ENCODE measurements around the gene MLF2. TPM values are rescaled to one million over a fixed set of nuclear protein-coding genes. Genes with fewer than 3 reads are reported as not detected.
A peak's percentile ranks its signal among the peaks of the same experiment; 100 is the strongest.

Gene MLF2
- total RNA-seq, 2 donors from 2014 or later: 121 to 138 TPM

DNA sequence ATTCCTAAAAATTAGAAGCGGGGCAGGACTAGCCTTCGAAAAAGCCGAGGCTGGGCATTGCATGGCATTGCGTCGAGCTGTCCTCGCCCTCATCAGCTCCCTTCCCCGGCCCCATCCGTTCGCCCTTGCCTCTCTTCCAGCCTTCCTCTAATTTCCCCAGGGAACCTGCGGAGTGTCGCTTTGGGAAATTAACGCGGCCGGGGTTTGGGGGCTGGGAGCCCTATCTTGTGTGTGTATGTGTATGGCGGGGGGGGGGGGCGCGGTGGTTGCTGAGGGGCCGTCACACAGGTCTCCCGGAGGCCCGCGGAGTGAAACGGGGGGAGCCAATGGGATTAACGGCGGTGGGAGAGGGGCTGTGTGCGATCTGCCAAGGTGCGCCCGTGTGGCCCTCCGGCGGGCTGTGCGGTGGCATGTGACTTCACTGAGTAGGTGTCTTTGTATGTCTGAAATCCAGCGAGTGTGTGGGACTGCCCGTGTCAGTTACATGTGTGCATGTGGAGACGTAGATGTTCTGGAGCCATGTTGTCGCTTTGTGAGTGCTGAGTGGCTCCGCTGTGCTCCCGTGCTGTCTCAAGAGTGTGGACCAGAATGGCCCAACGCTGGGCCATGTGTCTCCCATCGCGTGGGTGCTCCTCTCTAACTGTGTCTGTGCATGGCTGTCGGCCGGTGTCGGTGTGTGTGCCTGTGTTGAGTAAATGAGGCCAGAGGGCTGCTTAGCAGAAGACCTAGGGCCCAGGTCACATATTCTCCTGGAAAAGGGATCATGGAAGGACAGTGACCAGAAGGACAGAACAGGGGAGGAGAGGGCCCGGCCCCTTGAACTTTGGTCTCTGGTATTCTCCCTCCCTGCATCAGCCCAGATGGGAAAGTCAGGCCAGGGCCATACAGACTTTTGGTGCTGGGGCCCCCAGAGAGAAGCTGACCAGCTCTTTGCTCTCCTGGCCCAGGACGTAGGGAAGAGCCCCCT is 14.7 kb upstream of the MLF2 start:
- Histone ChIP-seq H3K36me3 (peaks cover 6% of the 10 kb centered on the region), H3K4me1 (peaks cover 0 to 63% of the 10 kb centered on the region in 2 donors), H3K27ac (peak overlapping the region; percentile 80 to 88), H3K4me3 (peak overlapping the region; percentile 72 to 80), H3K27me3 (no peaks in the 10 kb centered on the region), H3K9me3 (no peaks in the 10 kb centered on the region)
- DNase-seq (ENCODE audit: low spot score): no peak
- TF ChIP-seq, protein P1, sequence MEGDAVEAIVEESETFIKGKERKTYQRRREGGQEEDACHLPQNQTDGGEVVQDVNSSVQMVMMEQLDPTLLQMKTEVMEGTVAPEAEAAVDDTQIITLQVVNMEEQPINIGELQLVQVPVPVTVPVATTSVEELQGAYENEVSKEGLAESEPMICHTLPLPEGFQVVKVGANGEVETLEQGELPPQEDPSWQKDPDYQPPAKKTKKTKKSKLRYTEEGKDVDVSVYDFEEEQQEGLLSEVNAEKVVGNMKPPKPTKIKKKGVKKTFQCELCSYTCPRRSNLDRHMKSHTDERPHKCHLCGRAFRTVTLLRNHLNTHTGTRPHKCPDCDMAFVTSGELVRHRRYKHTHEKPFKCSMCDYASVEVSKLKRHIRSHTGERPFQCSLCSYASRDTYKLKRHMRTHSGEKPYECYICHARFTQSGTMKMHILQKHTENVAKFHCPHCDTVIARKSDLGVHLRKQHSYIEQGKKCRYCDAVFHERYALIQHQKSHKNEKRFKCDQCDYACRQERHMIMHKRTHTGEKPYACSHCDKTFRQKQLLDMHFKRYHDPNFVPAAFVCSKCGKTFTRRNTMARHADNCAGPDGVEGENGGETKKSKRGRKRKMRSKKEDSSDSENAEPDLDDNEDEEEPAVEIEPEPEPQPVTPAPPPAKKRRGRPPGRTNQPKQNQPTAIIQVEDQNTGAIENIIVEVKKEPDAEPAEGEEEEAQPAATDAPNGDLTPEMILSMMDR (IDR thresholded peaks at IDR 0.05): no peak

DNA sequence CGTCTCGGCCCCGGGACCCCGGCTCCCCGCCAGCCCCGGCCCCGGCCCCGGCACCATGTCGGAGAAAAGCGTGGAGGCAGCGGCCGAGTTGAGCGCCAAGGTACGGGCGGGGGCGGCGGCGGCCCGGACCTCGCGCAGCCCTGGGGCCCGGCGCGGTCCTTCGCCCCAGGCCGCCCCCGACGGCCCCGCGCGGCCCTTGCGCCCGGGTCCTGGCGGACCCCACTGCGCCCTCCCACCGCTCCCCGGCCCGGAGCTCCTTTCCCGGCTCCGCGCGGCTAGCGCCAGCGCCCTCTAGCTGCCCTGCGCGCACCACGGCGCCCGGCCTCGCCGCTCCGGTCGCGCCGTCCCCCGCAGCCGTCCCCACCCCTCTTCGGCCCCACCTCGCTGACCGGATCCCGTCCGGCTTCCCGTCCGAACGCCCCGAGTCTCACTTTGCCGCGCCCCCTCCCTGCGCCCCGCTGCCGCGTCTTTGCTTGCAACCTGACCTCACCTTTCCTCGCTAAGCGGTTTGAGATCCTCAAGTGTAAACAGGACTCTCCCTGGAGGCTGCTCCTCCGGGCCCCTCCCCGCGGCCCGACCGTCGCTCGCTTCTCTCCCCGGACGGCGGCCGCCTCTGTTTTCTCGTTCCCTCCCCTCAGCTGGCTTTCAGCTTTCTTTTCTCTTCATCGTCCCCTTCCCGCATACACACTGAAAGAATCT is 13.9 kb upstream of the MLF2 start:
- DNase-seq (ENCODE audit: low spot score): peak; percentile 71
- no peaks in the 10 kb centered on the region for H3K27me3 ChIP-seq
- H3K27ac ChIP-seq: peak overlapping the region; percentile 80 to 88
- peak overlapping the region; percentile 72 to 80 for H3K4me3 ChIP-seq
- no peaks in the 10 kb centered on the region for H3K9me3 ChIP-seq
- TF ChIP-seq, protein P1 (IDR thresholded peaks at IDR 0.05): peak; percentile 84
- H3K4me1 ChIP-seq: peaks cover 0 to 54% of the 10 kb centered on the region in 2 donors
- peaks cover 6% of the 10 kb centered on the region for H3K36me3 ChIP-seq

DNA sequence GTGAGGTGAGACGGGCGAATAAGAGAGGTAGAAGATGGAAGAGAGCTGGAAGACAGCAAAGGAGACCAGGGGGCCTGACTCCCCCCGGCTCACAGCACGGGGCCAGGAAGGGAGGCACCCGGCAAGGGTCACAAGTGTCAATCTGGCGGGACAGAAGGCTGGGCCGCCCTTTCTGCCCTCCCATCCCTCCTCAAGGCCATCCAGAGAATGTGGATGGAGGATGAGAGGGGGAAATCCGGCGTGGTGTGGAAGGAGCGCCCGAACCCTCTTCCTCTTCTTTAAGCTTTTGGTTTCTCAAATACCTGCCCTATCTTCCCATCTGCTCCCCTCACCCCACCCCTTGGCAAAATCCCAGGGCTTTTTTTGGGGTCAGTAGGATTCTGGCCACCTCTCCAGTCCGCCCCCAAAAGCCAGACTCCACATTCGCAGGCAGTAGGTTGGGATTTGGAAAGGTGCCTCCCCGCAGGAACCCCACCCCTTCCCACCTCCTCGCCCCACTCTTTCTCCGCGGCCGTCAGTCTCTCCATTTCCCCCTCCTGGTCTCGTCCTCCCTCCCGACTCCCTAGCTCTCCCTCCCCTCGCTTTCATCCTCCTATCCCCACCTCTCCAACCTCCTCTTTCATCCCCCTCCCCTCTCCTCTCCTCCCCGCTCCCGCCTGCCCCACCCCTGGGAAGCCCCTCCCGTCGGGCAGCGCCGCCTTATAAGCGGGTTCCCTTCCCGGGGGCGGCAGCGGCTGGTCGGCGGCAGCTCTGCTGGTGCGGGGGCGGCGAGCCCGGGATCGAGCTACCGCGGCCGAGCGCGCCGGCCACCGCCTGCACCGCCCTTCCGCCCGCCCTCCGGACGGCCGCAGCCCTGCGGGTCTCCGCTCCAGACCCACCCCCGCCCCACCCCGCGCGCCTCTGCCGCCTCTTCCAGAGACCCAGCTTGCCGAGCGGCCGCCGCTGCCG is 13.0 kb upstream of the MLF2 start, which contains the start of gene PTMS:
Gene PTMS (plus strand): TSS at position 730 of the 948 bp plus-strand sequence. CDS start 343 bp downstream, outside the sequence.
- TF ChIP-seq, protein P1 (IDR thresholded peaks at IDR 0.05): no peak
- Histone ChIP-seq H3K36me3 (peaks cover 6% of the 10 kb centered on the region), H3K27ac (peak within 1 kb of the TSS; percentile 80 to 88), H3K9me3 (no peaks in the 10 kb centered on the region), H3K4me3 (peak within 1 kb of the TSS; percentile 72 to 80), H3K4me1 (peaks cover 0 to 51% of the 10 kb centered on the region in 2 donors), H3K27me3 (no peaks in the 10 kb centered on the region)
- peak; percentile 83 for DNase-seq (ENCODE audit: low spot score)

DNA sequence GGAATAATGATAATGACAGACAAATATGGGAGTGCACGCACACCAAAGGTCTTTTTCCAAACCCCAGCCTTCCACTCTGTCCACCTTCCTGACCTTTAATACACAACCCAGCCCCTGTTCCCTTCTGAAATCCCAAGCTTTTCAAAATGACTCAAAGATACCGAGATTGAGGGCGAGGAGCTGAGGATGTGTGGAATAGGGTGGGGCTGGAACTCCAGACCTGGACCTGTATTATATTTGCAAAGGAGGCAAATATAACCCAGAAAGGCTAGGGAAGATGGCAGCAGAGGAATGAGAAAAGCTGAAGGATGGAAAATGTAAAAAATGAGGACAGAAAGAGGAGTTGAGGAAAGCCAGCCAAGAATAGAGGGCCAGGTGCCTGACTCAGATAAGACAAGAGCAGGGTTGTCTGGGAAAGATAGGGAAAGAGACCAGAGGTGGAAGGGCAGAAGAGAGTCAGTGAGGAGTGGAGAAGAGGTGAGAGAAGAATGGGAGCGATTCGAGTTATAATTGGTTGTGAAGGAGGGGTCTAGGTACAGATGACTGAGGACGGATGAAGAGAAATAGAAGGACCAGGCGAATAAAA is 12.2 kb upstream of the MLF2 start:
- no peaks in the 10 kb centered on the region for H3K27me3 ChIP-seq
- peak overlapping the region; percentile 80 to 88 for H3K27ac ChIP-seq
- TF ChIP-seq, protein P1 (IDR thresholded peaks at IDR 0.05): no peak
- DNase-seq (ENCODE audit: low spot score): no peak
- peak overlapping the region; percentile 72 to 80 for H3K4me3 ChIP-seq
- H3K9me3 ChIP-seq: no peaks in the 10 kb centered on the region
- H3K36me3 ChIP-seq: peaks cover 6% of the 10 kb centered on the region
- peaks cover 0 to 51% of the 10 kb centered on the region in 2 donors for H3K4me1 ChIP-seq
